Activated T-helper 1 cell treated with anti-CD3 and anti-CD28 coated beads, Interleukin-2, amount 50 U/mL, for 16 hours (primary cell): ENCODE data around the gene CNIH1.
"Not testable (repeated sequence)": the region's sequence is repeated elsewhere in the genome, so short reads cannot be mapped to it uniquely, and the experiment has no call there.

Experiments used
- DNase-seq, 2 donors: peaks; one replicate each; pipeline ENCODE4 v3.0.0-alpha.2; 2020; ENCODE audit warnings: low read depth in 1 of 2, low spot score in 1 of 2

Gene CNIH1

GRCh38 chr14:54385556-54385955 is 55.6 kb downstream of the CNIH1 start:
- no peak for DNase-seq

- no peak for DNase-seq
Observed at GRCh38 chr14:54383835-54384234, 57.3 kb downstream of the CNIH1 start.

GRCh38 chr14:54381821-54382220 is 59.4 kb downstream of the CNIH1 start:
- DNase-seq, result no peak

DNA sequence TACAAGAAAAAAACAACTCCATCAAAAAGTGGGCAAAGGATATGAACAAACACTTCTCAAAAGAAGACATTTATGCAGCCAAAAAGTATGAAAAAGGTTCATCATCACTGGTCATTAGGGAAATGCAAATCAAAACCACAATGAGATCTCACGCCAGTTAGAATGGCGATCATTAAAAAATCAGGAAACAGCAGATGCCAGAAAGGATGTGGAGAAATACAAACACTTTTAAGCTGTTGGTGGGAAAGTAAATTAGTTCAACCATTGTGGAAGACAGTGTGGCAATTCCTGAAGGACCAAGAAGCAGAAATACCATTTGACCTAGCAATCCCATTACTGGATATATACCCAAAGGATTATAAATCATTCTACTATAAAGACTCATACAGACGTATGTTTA is 60.6 kb downstream of the CNIH1 start:
- DNase-seq, result not testable (repeated sequence)

DNA sequence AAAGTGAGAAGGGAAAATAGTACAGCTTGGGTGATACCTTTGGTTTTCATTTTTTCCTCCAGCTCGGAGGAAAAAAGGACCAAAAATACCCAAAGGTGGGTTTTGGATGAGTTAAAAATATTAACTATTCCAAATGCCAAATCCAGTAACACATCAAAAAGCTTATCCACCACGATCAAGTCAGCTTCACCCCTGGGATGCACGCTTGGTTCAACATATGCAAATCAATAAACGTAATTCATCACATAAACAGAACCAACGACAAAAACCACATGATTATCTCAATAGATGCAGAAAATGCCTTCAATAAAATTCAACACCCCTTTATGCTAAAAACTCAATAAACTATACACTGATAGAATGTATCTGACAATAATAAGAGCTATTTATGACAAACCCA is 62.3 kb downstream of the CNIH1 start:
- DNase-seq, result not testable (repeated sequence)

- no peak for DNase-seq
Observed at GRCh38 chr14:54377501-54377900, 63.7 kb downstream of the CNIH1 start.

GRCh38 chr14:54374117-54374884 is 66.9 kb downstream of the CNIH1 start:
- DNase-seq, result no peak
